Measurements from ENCODE around the gene HSD11B1L.

DNA sequence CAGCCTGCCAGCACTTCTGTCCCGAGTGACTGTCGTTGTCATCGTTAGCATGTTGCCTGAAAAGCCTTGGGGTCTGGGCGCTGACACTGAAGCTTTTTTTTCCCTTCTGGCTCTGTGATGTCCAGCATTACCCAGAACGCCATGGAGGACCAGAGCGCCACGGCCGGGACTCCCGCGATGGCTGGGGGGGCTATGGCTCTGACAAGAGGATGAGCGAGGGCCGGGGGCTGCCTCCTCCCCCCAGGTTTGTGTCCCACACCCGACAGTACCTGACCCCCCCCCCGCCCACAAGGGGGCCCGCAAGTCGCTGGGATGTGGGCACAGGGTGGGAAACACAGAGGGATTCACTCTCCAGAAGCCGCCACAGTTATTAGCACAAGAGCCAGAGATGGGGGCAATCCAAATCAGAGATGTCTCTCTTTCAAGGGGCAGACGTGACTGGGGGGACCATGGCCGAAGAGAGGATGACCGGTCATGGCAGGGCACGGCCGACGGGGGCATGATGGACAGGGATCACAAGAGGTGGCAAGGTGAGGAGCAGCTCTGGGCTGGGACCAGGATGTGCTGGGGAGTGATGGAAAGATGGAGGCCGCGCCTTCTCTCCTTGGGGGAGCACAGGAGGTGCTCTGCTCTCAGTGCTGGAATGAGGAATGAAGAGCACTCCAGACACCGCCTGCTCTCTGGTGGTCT, 13.8 kb upstream of the HSD11B1L start:
- TF ChIP-seq, protein P1, sequence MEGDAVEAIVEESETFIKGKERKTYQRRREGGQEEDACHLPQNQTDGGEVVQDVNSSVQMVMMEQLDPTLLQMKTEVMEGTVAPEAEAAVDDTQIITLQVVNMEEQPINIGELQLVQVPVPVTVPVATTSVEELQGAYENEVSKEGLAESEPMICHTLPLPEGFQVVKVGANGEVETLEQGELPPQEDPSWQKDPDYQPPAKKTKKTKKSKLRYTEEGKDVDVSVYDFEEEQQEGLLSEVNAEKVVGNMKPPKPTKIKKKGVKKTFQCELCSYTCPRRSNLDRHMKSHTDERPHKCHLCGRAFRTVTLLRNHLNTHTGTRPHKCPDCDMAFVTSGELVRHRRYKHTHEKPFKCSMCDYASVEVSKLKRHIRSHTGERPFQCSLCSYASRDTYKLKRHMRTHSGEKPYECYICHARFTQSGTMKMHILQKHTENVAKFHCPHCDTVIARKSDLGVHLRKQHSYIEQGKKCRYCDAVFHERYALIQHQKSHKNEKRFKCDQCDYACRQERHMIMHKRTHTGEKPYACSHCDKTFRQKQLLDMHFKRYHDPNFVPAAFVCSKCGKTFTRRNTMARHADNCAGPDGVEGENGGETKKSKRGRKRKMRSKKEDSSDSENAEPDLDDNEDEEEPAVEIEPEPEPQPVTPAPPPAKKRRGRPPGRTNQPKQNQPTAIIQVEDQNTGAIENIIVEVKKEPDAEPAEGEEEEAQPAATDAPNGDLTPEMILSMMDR (IDR thresholded peaks at IDR 0.05): no peak
- no peak for TF ChIP-seq POLR2A (IDR thresholded peaks at IDR 0.05)
- no peak for TF ChIP-seq EP300 (IDR thresholded peaks at IDR 0.05)

Measured in tibial nerve (tissue), 4 donors.